Immature natural killer cell (primary cell): ENCODE data around the gene LEMD2. TPM values are rescaled to one million over a fixed set of nuclear protein-coding genes. Genes with fewer than 3 reads are reported as not detected.

Source experiments
- DNase-seq, 3 donors: peaks; one replicate each; pipeline ENCODE4 v3.0.0; 2022; ENCODE audit warnings: mixed read lengths in 1 of 3
- H3K27ac Mint-ChIP-seq, 6 donors: one replicate each; pipeline ENCODE4 v1.8.0; 2020; ENCODE audit warnings: mixed read lengths in 6 of 6, mild to moderate bottlenecking in 5 of 6, inconsistent platforms in 4 of 6, moderate library complexity in 3 of 6
- H3K27me3 Mint-ChIP-seq, 3 donors: one replicate each; pipeline ENCODE4 v1.8.0; 2020 to 2021; ENCODE audit warnings: low read depth in 3 of 3, mild to moderate bottlenecking in 3 of 3, mixed read lengths in 3 of 3, moderate library complexity in 3 of 3, inconsistent platforms in 1 of 3
- H3K36me3 Mint-ChIP-seq, 3 donors: one replicate each; pipeline ENCODE4 v1.8.0; 2020; ENCODE audit warnings: mixed read lengths in 3 of 3, inconsistent platforms in 2 of 3, mild to moderate bottlenecking in 2 of 3
- H3K4me1 Mint-ChIP-seq, 2 donors: one replicate each; pipeline ENCODE4 v1.8.0; 2020; ENCODE audit warnings: inconsistent platforms in 2 of 2, mild to moderate bottlenecking in 2 of 2, mixed read lengths in 2 of 2, moderate library complexity in 1 of 2
- H3K4me3 Mint-ChIP-seq, 5 donors: one replicate each; pipeline ENCODE4 v1.8.0; 2020; ENCODE audit warnings: mild to moderate bottlenecking in 5 of 5, mixed read lengths in 5 of 5, inconsistent platforms in 3 of 5, moderate library complexity in 3 of 5
- H3K9me3 Mint-ChIP-seq, 6 donors: one replicate each; pipeline ENCODE4 v1.8.0; 2020; ENCODE audit warnings: mild to moderate bottlenecking in 6 of 6, mixed read lengths in 6 of 6, inconsistent platforms in 4 of 6, moderate library complexity in 3 of 6
- polyA plus RNA-seq, 3 donors: library from polyadenylated mRNA; unstranded; fragments of 300-500 nt; fragmentation: Illumina TruSeq; gene quantifications; one replicate each; pipeline ENCODE4 v1.2.3, GENCODE V29; 2021

LEMD2 gene
- polyA plus RNA-seq, 3 donors from 2014 or later: 22.6 to 39.8 (median 23.6) TPM

DNA sequence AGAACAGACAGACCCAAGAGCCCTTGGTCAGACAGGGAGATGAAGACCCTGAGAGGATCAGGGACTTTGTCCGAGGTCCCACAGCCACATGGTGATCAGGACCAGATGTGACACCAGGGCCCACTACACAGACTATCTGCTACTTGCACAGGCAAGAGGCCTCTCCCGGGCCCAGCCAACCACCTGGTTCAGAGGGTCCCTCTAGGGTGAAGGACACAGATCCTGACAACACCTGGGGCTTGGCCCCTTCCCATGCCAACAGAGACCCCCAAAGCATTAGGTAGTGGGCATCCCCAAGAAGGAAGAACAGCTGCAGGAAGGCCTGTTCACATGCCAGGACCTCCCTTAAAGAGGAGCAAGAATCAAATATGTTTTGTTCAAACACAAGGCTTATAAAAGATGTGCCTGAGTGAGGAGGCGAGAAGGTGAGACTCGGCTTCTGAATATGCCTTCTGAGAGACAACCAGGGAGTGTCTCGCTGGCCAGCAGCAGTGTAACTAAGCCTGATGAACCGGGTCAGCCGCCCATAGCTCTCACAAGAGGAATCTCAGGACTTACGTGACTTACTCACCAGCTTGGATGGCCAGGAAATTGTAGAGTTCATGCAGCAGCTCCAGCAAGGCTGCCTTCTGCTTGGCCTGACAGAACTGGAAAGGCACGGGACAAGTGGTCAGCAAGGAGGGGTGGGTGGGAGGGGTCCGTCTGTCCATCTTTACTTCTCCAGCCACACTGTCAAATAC, 5.0 kb downstream of the LEMD2 start:
- Mint-ChIP-seq H3K4me1 (peaks cover 45 to 56% of the 10 kb centered on the region in 2 donors), H3K27ac (no peak overlapping the region), H3K9me3 (no peaks in the 10 kb centered on the region), H3K36me3 (peaks cover 16 to 53% (median 24%) of the 10 kb centered on the region in 3 donors), H3K4me3 (no peak overlapping the region), H3K27me3 (peaks cover 0 to 7% (median 4%) of the 10 kb centered on the region in 3 donors)
- no peak for DNase-seq

DNA sequence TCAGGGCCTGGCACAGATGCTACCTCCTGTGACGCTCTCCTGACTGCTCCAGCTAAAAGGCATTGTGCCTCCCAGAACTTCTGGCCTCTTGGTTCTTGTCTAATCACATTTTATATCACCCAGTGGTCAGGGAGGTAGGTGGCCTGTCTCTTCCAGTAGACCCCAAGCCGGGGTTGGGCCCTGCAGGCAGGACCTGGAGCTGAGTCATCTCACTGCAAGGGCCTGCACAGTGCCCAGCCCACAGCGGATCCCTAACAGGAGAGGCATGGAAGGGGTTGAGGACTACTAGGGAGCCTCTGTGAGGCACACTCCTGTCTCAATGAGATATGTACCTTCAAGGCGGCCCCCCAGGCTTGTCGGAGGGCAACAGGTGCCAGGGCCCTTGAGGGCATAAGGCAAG, 6.4 kb downstream of the LEMD2 start:
- Mint-ChIP-seq H3K27me3 (no peaks in the 10 kb centered on the region), H3K4me1 (peaks cover 39 to 48% of the 10 kb centered on the region in 2 donors), H3K36me3 (peaks cover 16 to 64% (median 29%) of the 10 kb centered on the region in 3 donors), H3K9me3 (no peaks in the 10 kb centered on the region), H3K4me3 (no peak overlapping the region), H3K27ac (no peak overlapping the region)
- DNase-seq: no peak

DNA sequence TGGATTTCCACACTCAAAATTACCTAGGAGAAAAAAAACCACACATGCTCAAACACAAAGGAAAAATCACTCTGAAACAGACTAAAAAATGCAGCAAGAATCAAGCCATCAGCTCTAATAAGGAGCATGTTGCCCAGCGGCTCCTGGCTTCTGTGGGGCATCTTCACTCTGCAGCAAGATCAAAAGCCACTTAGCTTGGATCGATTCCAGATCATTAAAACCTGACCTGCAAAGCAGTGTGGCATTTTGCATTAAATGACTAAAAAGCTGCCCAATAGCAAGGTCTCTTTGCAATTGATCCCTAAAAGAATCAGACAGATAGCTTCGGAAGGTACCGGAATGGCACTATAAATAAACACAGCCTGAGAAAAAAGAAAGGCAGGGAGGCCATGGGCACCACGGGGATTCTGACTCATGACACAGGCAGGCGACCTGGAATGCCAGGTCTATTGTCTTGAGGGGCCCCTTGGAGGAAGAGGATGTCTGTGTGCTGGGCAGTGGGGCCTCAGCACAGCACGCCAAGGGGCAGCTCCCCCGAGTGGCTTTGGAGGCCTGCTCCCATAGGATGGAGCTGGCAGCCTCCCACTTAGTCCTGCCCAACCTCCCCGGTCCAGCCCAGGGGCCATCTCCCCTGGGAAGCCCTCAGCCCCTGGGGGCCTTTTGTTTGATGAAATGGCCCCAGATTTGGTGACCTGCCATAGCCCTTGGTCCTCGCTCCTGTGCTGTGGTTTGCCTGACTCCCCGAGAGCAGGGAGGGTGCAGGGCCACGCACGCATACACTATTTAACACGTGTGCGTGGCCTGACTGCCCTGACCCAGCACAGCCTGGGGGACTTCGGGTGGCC, 7.6 kb downstream of the LEMD2 start:
- Mint-ChIP-seq H3K27me3 (peaks cover 0 to 3% (median under 1%) of the 10 kb centered on the region in 3 donors), H3K9me3 (no peaks in the 10 kb centered on the region), H3K4me1 (peaks cover 28 to 36% of the 10 kb centered on the region in 2 donors), H3K27ac (no peak overlapping the region), H3K36me3 (peaks cover 21 to 74% (median 31%) of the 10 kb centered on the region in 3 donors), H3K4me3 (no peak overlapping the region)
- DNase-seq: no peak

DNA sequence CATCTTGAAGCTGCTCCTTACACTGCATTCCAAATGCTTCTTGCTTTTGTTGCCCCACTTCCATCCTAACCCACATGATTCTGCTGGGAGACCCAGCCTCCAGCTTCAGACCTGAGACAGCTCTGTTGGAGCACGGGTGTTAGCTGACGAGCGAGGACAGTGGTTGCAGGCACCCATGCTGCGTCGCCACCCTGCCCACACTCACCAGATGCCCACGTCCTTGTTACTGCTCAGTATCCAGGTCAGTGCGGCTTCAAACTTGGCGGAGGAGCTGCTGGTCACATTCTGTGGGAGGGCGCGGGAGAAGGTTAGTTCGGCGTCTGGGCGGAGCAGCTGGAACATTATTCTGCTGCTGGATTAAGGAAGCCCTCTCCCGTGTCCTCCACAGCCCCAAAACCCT, 9.0 kb downstream of the LEMD2 start:
- Mint-ChIP-seq H3K27me3 (peaks cover 0 to 3% (median 3%) of the 10 kb centered on the region in 3 donors), H3K27ac (no peak overlapping the region), H3K4me3 (no peak overlapping the region)

DNA sequence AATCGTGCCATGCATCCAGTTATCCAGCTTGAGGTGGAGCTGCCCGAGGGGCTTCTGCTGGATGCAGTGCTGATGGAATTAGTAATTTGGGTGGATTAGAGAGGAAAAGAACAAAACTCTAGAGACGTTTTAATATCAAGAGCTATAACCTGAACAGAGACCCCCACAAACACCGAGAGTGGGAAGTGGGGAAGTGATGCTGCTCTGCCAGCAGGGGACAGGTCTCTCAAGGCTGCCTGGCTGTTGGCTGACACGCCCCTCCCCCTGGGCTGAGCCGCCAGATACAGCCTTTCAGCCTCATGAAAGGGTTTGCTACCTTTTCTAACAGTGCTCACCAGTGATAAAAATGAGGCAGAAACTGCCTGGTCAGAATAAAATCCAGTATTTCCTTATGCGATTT, 9.6 kb downstream of the LEMD2 start:
- Mint-ChIP-seq H3K4me1 (peaks cover 10 to 16% of the 10 kb centered on the region in 2 donors), H3K36me3 (peaks cover 24 to 80% (median 38%) of the 10 kb centered on the region in 3 donors), H3K4me3 (no peak overlapping the region), H3K27ac (no peak overlapping the region), H3K27me3 (peaks cover 2 to 3% (median 3%) of the 10 kb centered on the region in 3 donors), H3K9me3 (no peaks in the 10 kb centered on the region)
- no peak for DNase-seq

More for the DNA sequence above, 9.0 kb downstream of the LEMD2 start:
- DNase-seq: no peak
- no peaks in the 10 kb centered on the region for H3K9me3 Mint-ChIP-seq
- H3K36me3 Mint-ChIP-seq: peaks cover 27 to 78% (median 35%) of the 10 kb centered on the region in 3 donors
- H3K4me1 Mint-ChIP-seq: peaks cover 13 to 22% of the 10 kb centered on the region in 2 donors

DNA sequence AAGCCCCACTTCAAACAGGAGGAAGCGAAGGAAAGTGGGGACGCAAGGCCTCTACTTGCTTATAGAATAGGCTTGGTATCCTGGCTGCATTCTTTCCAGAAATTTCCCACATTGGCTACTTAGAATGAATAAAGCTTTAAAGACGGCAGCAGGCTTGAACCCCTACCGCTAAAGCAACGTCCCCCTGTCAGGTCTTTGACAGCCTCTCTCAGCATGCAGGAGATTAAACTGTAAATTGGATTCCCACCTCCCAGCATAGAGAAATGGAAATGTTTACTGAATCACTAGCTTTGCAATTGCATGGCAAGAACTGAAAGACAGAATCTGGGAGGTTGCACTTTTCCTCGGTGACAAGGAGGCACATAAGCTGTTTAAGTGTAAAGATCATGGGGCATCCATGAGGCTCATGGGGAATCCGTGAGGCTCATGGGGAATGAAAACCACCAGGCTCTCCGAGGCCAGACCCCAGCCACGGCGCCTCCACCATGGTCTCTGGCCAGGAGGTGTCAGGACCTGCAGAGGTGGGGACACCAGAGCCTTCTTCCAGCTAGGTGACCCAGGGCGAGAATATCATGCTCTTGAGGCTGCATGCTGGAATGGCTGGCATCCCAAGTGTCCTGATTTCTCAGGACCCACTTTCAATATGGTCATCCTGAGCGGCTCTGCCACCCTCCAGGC, 10.3 kb downstream of the LEMD2 start:
- H3K27me3 Mint-ChIP-seq: peaks cover 2 to 3% (median 3%) of the 10 kb centered on the region in 3 donors
- no peak for DNase-seq
- no peak overlapping the region for H3K4me3 Mint-ChIP-seq
- no peaks in the 10 kb centered on the region for H3K9me3 Mint-ChIP-seq
- H3K36me3 Mint-ChIP-seq: peaks cover 18 to 76% (median 33%) of the 10 kb centered on the region in 3 donors
- H3K27ac Mint-ChIP-seq: no peak overlapping the region
- H3K4me1 Mint-ChIP-seq: peaks cover 5 to 11% of the 10 kb centered on the region in 2 donors

DNA sequence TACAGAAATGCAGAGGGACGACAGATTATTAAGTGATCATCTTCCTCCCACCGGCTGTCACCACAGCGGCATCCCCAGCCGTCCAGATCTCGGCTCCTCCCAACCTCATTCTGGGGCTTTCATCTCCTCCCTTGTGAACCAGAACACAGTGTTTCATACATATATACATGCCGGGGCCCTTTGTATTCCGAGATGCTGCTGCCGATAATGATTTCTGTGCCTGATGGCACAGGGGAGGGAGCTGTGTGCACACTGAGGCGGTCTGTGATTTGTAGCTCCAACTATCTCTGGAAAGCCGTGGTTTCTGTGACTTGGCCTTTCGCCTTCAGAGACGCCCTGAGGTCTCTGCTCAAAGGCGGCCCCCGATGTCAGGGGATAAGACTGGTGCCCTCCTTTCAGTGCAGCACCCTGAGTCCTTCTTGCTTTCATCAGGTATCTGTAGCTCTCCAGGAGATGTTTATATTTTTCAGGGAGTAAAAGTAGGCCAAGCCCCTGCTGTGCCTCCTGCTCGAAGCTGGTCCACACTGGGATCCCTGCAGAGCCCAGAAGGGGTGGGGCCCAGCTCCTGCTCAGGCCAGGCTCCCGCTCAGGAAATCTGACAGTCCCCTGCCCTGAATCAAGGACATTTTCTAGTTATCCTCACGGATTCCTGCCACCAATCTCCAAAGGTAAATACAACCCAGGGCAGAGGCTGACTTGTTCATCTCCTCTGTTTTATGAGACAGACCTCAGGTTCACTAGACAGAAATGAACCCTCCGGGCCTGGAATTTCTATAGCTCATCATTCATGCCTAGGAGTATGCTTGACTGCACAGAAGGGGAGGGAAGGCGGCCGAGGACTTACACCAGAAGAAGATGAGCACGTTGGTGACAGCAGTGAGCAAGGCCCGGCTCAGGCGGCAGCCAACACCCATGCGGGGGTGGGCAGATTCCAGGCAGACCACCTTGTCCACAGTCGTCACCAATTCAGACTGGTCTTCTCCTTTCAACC, 11.2 kb downstream of the LEMD2 start:
- no peaks in the 10 kb centered on the region for H3K9me3 Mint-ChIP-seq
- H3K4me3 Mint-ChIP-seq: no peak overlapping the region
- peaks cover 21 to 71% (median 30%) of the 10 kb centered on the region in 3 donors for H3K36me3 Mint-ChIP-seq
- peaks cover 2 to 3% (median 3%) of the 10 kb centered on the region in 3 donors for H3K27me3 Mint-ChIP-seq
- peaks cover 2 to 11% of the 10 kb centered on the region in 2 donors for H3K4me1 Mint-ChIP-seq
- no peak for DNase-seq
- no peak overlapping the region for H3K27ac Mint-ChIP-seq

DNA sequence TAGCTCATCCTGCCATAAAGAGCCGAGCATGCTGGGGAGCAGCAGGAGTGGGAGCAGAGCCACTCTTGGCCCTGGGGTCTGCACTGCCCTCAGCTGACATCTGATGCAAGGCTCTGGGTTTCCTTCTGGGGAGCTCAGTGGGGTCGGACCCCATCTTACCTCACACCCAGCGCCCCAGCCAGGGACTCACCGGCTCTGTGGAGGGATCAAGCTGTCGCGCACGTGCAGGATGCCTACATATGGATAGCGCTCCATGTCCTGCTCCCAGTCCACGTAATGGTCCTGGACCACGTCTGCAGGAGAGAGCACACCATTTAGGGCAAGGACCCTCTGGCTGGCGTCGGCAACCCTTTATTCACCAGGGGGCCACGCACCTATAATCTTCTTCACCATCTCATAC, 12.2 kb downstream of the LEMD2 start:
- Mint-ChIP-seq H3K4me1 (peaks cover 6 to 7% of the 10 kb centered on the region in 2 donors), H3K27ac (no peak overlapping the region), H3K36me3 (peaks cover 23 to 65% (median 23%) of the 10 kb centered on the region in 3 donors), H3K4me3 (no peak overlapping the region), H3K9me3 (no peaks in the 10 kb centered on the region), H3K27me3 (peaks cover 3 to 7% (median 3%) of the 10 kb centered on the region in 3 donors)
- DNase-seq: no peak

DNA sequence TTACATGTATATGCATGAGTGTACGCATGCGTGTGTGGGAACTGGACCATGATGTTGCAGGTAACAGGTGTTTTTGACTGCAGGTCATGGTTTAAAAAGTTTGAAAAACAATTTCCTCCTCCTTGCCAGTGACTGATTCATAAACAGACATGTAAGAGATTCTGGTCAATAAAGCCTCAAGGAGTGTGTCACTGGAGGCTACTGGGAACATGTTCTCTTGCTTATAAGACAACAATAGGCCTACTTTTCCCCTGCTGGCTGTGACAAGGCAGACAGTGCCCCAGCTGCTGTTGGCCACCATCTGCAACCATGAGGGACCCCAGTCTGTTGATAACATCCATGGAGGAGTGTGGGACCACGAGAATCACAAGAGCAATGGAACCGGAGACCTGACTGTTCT, 12.7 kb downstream of the LEMD2 start:
- H3K4me3 Mint-ChIP-seq: no peak overlapping the region
- H3K4me1 Mint-ChIP-seq: peaks cover 9% of the 10 kb centered on the region in 2 donors
- H3K9me3 Mint-ChIP-seq: no peaks in the 10 kb centered on the region
- H3K36me3 Mint-ChIP-seq: peaks cover 23 to 64% (median 23%) of the 10 kb centered on the region in 3 donors
- no peak for DNase-seq
- H3K27ac Mint-ChIP-seq: no peak overlapping the region
- H3K27me3 Mint-ChIP-seq: peaks cover 3 to 7% (median 3%) of the 10 kb centered on the region in 3 donors

DNA sequence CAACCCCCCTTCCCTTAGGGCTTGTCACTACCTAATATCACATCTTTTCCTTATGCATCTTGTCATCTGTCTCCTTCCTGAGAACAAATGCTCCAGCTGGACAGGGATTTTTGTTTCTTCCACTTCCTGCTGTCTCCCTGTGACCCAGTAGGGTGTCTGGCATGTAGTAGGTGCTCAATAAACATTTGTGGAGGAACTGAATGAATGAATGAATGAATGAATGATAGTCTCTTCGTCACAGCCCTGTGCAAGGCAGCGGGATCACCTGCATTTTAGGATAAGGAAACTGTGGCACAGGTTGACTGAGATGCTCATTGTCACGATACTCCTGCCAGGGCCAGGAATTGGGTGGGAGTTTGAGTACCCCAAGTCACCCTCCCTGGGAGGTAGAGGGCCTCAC, 14.2 kb downstream of the LEMD2 start:
- DNase-seq: no peak
- H3K27me3 Mint-ChIP-seq: peaks cover 3 to 7% (median 3%) of the 10 kb centered on the region in 3 donors
- no peak overlapping the region for H3K4me3 Mint-ChIP-seq
- no peaks in the 10 kb centered on the region for H3K9me3 Mint-ChIP-seq
- no peak overlapping the region for H3K27ac Mint-ChIP-seq
- H3K4me1 Mint-ChIP-seq: peaks cover 11 to 13% of the 10 kb centered on the region in 2 donors
- H3K36me3 Mint-ChIP-seq: peaks cover 14 to 50% (median 19%) of the 10 kb centered on the region in 3 donors

DNA sequence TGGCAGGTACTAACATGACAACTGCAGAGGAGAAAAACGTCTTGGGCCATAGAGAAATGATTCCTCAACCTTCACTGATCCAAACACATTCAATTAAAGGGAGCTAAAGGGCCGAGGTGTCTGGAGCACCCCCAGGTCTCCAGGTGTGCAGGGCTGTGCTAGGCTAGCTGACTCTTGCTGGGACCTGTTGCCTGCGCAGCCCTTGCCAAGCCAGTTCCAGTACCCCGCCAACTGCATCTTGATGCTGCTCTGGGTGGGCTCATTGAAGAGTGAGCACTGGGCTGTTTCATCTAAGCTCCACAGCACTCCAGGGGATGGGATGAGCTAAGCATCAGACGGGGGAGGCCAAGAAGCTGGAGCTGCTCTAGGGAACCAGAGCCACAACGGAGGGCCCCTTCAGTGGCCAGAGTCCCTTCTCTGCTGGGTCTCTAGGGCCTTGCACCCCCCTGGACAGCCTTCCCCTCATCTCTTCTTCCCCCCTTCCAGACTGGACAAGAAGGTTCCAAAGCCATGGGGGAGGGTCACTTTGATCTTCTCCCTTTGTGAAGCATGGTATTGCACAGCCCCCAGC, 15.9 kb downstream of the LEMD2 start:
- H3K4me3 Mint-ChIP-seq: no peak overlapping the region
- DNase-seq: no peak
- H3K27ac Mint-ChIP-seq: peak overlapping the region in 1 of 6 donors; percentile 15
- H3K9me3 Mint-ChIP-seq: no peaks in the 10 kb centered on the region
- peaks cover 11 to 13% of the 10 kb centered on the region in 2 donors for H3K4me1 Mint-ChIP-seq
- peaks cover 3 to 9% (median 5%) of the 10 kb centered on the region in 3 donors for H3K27me3 Mint-ChIP-seq
- peaks cover 12 to 37% (median 16%) of the 10 kb centered on the region in 3 donors for H3K36me3 Mint-ChIP-seq

DNA sequence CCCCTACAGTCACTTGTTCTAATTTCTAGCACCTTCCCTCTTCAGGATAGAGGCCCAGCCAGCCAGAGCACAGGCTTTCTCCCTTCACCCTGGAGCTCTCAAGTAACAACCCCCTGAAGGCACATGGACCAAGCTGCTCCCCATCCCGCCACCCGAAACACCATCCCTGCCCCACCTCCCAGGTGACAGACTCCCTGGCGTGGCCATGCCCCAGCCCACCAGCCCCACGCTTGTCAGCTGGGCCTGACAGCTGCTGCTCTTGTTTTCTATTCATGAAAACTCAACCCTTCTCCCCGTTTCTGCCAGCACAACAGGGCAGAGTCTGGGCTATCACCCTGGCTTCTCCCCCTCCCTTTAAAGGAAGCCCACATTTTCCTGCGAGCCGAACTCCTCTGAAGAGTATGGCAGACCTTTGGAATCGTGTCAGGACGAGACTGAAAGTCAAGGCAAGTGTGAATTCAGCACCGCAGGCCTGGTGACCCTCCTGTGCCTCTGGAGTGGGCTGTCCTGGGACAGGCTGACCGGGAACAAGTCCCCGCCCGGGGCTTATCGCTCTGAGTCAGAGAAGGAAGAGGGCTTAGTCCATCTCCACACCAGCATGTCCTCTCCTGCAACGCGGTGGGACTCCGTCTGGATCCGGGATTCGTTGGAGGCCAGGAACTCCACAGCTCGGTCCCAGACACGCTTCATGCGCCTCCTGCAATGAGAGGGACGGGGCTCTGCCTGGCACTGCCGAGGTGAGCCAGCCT, 16.7 kb downstream of the LEMD2 start:
- H3K4me3 Mint-ChIP-seq: no peak overlapping the region
- H3K27ac Mint-ChIP-seq: peak overlapping the region in 2 of 6 donors; percentile 23 to 28
- H3K27me3 Mint-ChIP-seq: peaks cover 5 to 7% (median 6%) of the 10 kb centered on the region in 3 donors
- H3K9me3 Mint-ChIP-seq: no peaks in the 10 kb centered on the region
- DNase-seq: no peak
- H3K36me3 Mint-ChIP-seq: peaks cover 9 to 29% (median 13%) of the 10 kb centered on the region in 3 donors
- H3K4me1 Mint-ChIP-seq: peaks cover 11 to 13% of the 10 kb centered on the region in 2 donors
